Measurements from ENCODE around the gene EXOG.

- TF ChIP-seq, protein P1, sequence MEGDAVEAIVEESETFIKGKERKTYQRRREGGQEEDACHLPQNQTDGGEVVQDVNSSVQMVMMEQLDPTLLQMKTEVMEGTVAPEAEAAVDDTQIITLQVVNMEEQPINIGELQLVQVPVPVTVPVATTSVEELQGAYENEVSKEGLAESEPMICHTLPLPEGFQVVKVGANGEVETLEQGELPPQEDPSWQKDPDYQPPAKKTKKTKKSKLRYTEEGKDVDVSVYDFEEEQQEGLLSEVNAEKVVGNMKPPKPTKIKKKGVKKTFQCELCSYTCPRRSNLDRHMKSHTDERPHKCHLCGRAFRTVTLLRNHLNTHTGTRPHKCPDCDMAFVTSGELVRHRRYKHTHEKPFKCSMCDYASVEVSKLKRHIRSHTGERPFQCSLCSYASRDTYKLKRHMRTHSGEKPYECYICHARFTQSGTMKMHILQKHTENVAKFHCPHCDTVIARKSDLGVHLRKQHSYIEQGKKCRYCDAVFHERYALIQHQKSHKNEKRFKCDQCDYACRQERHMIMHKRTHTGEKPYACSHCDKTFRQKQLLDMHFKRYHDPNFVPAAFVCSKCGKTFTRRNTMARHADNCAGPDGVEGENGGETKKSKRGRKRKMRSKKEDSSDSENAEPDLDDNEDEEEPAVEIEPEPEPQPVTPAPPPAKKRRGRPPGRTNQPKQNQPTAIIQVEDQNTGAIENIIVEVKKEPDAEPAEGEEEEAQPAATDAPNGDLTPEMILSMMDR (IDR thresholded peaks at IDR 0.05) = no peak
- TF ChIP-seq EZH2 (IDR thresholded peaks at IDR 0.05; ENCODE audit: borderline replicate concordance, insufficient read depth, low read depth, low read length, poor library complexity, severe bottlenecking) = no peak
These were observed 69.4 kb downstream of the EXOG start for GRCh38 chr3:38565339-38566214.

All from B cell (primary cell).